Testis (tissue), 3 donors: ENCODE data around the gene MBOAT7. TPM values are rescaled to one million over a fixed set of nuclear protein-coding genes. Genes with fewer than 3 reads are reported as not detected.
A peak's percentile ranks its signal among the peaks of the same experiment; 100 is the strongest.
"Not testable (repeated sequence)": the region's sequence is repeated elsewhere in the genome, so short reads cannot be mapped to it uniquely, and the experiment has no call there.

Source experiments
- DNase-seq: peaks from one replicate; pipeline ENCODE4 v3.0.0-alpha.2; 2019
- H3K27ac ChIP-seq, 2 donors: fragments of 200-600 bp; sonication (generic); one replicate each; pipeline ENCODE4 v1.5.1; 2019
- H3K27me3 ChIP-seq: fragments of 200-600 bp; sonication (generic); one replicate; pipeline ENCODE4 v1.5.1; 2019
- H3K36me3 ChIP-seq: fragments of 200-600 bp; sonication (generic); one replicate; pipeline ENCODE4 v1.5.1; 2017; ENCODE audit warnings: low read depth; ENCODE audit errors: missing control alignments
- H3K4me1 ChIP-seq: fragments of 200-600 bp; sonication (generic); one replicate; pipeline ENCODE4 v1.5.1; 2019
- H3K4me3 ChIP-seq, 2 donors: fragments of 200-600 bp; sonication (generic); one replicate each; pipeline ENCODE4 v1.5.1; 2017 to 2019
- H3K9me3 ChIP-seq: fragments of 200-600 bp; sonication (generic); one replicate; pipeline ENCODE4 v1.5.1; 2017
- POLR2A ChIP-seq: fragments of 450-650 bp; IDR thresholded peaks from one replicate; pipeline ENCODE4 v1.6.1; 2017; ENCODE audit warnings: antibody characterized with exemption, mild to moderate bottlenecking, moderate library complexity
- WGBS, 2 donors: methylation state at CpG; one replicate each; pipeline ENCODE4 v1.1.5; 2018; 5-methylcytosine and 5-hydroxymethylcytosine counted together
- intact Hi-C: fragments of 100-400 bp; cut with DNase I; formaldehyde crosslinking; loops from one replicate; pipeline ENCODE4 v1.15.1; 2023; ENCODE audit warnings: low total_unique reads
- polyA plus RNA-seq: library from polyadenylated mRNA; stranded (reverse); fragments of 350-450 nt; fragmentation: Illumina TruSeq; extraction: RNeasy Lipid Tissue Mini Kit (QIAGEN cat#74804); gene quantifications from one replicate; pipeline ENCODE4 v1.2.3, GENCODE V29; 2014; ENCODE audit warnings: low read depth, low replicate concordance; ENCODE audit not compliant: insufficient read depth
- total RNA-seq, 2 donors: library from RNA; depleted of rRNA; stranded (reverse); fragments of >200 nt; gene quantifications; one replicate each; pipeline ENCODE4 v1.2.3, GENCODE V29; 2016
- TF ChIP-seq, protein P1 (sequence below), 3 experiments: fragments of 450-650 bp in 2 of 3; fragments of 200-600 bp in 1 of 3; sonication (generic) in 1 of 3; IDR thresholded peaks; one replicate each; pipeline ENCODE4 v1.5.1; 2016 to 2019; ENCODE audit warnings: antibody characterized with exemption in 3 of 3, mild to moderate bottlenecking in 2 of 3, moderate library complexity in 1 of 3

MBOAT7 gene
- total and polyA plus RNA-seq, 3 donors from 2014 or later = 218 to 482 (median 479) TPM

DNA sequence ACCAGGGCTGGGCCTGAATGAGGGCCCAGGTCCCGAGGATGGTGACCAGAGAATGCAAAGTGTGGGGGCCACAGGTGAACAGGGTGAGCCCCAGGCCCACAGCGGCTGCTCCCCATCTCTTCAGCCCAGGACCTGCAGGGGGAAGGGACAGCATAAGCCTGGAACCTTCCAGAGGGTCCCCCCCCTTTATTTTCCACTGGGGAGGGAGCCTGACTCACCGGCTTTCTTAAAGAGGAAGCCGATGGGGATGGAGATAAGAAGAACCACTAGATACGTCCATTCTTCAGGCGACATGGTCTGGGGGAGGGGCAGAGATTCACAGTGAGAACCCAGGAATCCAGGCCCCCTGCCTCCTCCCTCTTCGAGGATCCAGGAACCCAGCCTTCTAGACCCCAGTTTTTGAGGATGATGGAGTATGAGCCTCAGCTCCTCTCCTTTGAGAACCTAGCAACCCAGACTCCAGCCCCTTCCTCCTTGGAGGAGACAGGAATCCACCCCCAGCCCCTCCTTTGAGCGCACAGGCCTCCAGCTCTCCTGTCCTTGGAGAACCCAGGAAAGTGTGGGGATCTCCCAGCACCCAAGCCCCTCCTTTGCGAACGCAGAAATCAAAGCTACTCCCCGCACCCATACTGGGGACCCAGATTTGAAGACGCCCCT, 1.0 kb downstream of the MBOAT7 start:
- Histone ChIP-seq H3K27ac (peak overlapping the region; percentile 97 to 100), H3K4me1 (peaks cover 20% of the 10 kb centered on the region), H3K27me3 (no peaks in the 10 kb centered on the region), H3K9me3 (no peaks in the 10 kb centered on the region), H3K4me3 (peak overlapping the region; percentile 73 to 87), H3K36me3 (no peaks in the 10 kb centered on the region)
- TF ChIP-seq, protein P1, sequence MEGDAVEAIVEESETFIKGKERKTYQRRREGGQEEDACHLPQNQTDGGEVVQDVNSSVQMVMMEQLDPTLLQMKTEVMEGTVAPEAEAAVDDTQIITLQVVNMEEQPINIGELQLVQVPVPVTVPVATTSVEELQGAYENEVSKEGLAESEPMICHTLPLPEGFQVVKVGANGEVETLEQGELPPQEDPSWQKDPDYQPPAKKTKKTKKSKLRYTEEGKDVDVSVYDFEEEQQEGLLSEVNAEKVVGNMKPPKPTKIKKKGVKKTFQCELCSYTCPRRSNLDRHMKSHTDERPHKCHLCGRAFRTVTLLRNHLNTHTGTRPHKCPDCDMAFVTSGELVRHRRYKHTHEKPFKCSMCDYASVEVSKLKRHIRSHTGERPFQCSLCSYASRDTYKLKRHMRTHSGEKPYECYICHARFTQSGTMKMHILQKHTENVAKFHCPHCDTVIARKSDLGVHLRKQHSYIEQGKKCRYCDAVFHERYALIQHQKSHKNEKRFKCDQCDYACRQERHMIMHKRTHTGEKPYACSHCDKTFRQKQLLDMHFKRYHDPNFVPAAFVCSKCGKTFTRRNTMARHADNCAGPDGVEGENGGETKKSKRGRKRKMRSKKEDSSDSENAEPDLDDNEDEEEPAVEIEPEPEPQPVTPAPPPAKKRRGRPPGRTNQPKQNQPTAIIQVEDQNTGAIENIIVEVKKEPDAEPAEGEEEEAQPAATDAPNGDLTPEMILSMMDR (IDR thresholded peaks at IDR 0.05) = no peak
- no peak for TF ChIP-seq POLR2A
- DNase-seq = peak; percentile 35
- WGBS, 2 donors = 16 to 19% methylated on average over 11 to 12 of the region's 12 CpGs
- intact Hi-C loops = no loop called here

DNA sequence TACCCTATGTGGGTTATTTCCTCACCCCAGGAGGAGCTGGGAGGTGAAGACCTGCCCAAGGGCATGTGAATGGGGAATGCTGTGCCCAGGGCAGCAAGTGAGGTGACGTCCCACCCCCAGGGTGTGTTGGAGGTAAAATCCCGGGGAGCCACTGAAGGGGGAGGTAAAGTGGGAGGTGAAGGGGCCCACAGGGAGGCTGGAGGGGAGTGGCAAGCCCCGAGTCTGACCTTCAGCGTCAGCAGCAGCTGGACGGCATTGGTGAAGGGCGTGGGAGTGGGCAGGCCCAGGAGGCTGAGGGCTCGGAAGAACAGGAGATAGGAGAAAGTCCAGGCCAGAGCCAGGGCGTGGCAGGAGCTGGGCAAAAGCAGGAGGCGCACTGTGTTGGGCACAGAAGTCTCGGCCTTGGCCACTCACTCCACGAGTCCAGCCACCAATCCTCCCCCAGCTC, 2.4 kb downstream of the MBOAT7 start:
- intact Hi-C loops = no loop called here
- peak; percentile 92 for DNase-seq
- Histone ChIP-seq H3K9me3 (no peaks in the 10 kb centered on the region), H3K36me3 (no peaks in the 10 kb centered on the region), H3K27ac (peak overlapping the region; percentile 97 to 100), H3K4me1 (peaks cover 17% of the 10 kb centered on the region), H3K4me3 (no peak overlapping the region), H3K27me3 (no peaks in the 10 kb centered on the region)
- 62 to 76% methylated on average over 11 of the region's 11 CpGs for WGBS, 2 donors
- TF ChIP-seq, protein P1 (IDR thresholded peaks at IDR 0.05) = no peak
- no peak for TF ChIP-seq POLR2A

GRCh38 chr19:54186351-54186750, 3.0 kb downstream of the MBOAT7 start:
- Histone ChIP-seq H3K4me3 (no peak overlapping the region), H3K36me3 (no peaks in the 10 kb centered on the region), H3K27ac (peak overlapping the region; percentile 97 to 100), H3K4me1 (peaks cover 14% of the 10 kb centered on the region), H3K9me3 (no peaks in the 10 kb centered on the region), H3K27me3 (no peaks in the 10 kb centered on the region)
- no peak for DNase-seq
- 63 to 71% methylated on average over 8 of the region's 8 CpGs for WGBS, 2 donors
- intact Hi-C loops = no loop called here
- no peak for TF ChIP-seq POLR2A
- TF ChIP-seq, protein P1 (IDR thresholded peaks at IDR 0.05) = no peak

DNA sequence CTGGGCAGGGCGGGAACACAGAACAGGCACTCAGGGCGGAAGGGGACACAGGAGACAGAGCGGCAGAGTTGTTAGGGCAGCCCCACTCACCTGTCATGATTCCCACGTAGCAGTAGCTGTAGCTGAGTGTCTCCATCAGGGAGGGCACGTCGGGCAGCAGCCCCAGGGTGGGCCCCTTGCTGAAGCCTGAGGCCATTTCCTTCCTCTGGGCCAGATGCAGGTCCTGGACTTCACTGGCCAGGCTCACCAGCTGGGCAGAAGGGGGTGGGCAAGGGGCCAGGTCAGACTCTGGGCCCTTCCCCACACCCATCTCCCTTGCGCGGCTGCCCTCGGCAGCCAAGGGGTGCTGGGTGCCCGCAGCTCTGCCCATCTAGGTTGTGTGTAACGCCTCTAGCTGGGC, 5.9 kb downstream of the MBOAT7 start:
- no peaks in the 10 kb centered on the region for H3K9me3 ChIP-seq
- 91 to 97% methylated on average over 9 to 11 of the region's 11 CpGs for WGBS, 2 donors
- no peak overlapping the region for H3K27ac ChIP-seq
- H3K4me1 ChIP-seq = peaks cover 11% of the 10 kb centered on the region
- intact Hi-C loops = no loop called here
- no peaks in the 10 kb centered on the region for H3K27me3 ChIP-seq
- TF ChIP-seq POLR2A = no peak
- TF ChIP-seq, protein P1 (IDR thresholded peaks at IDR 0.05) = no peak
- H3K36me3 ChIP-seq = no peaks in the 10 kb centered on the region
- H3K4me3 ChIP-seq = no peak overlapping the region
- no peak for DNase-seq

DNA sequence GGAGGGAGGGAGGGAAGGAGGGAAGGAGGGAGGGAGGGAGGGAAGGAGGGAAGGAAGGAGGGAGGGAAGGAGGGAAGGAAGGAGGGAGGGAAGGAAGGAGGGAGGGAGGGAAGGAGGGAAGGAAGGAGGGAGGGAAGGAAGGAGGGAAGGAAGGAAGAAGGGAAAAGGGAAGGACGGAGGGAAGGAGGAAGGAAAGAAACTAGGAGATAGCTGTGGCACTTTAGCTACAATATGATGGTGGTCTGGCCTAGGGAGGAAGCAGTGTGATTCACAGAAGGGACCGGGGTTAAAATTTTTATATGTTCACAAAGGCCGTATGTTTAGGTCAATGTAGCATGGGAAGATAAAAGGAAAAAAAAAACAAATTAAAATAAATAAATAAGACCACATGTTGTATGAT, 7.5 kb downstream of the MBOAT7 start:
- DNase-seq, H3K9me3 ChIP-seq, H3K4me1 ChIP-seq, H3K27me3 ChIP-seq, H3K4me3 ChIP-seq, H3K36me3 ChIP-seq, intact Hi-C loops, H3K27ac ChIP-seq: not testable (repeated sequence)
- WGBS, 2 donors = 80 to 91% methylated on average over 3 of the region's 3 CpGs
